HG03196 (cell line): ENCODE measurements around the gene KRT73.

Experiments used
- ATAC-seq: cut with Tn5 transposase; IDR thresholded peaks from one replicate; pipeline ENCODE4 v1.9.1; 2021; ENCODE audit not compliant: unreplicated experiment

Gene KRT73

DNA sequence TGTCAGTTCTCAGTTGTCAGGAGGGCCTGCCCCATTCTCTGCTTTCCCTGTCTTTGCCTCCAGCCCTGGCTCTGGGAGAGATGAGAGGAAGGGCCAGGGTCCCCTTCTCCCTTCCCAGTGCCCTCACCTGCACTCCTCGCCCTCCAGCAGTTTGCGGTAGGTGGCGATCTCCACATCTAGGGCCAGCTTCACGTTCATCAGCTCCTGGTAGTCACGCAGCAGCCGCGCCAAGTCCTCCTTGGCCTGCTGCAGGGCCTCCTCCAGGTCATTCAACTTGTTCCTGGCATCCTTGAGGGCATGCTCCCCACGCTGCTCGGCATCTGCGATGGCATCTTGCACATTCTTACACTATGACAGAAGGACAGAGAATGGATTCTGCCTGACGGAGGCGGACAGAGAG is 28.3 kb upstream of the KRT73 start:
- no peak for ATAC-seq

DNA sequence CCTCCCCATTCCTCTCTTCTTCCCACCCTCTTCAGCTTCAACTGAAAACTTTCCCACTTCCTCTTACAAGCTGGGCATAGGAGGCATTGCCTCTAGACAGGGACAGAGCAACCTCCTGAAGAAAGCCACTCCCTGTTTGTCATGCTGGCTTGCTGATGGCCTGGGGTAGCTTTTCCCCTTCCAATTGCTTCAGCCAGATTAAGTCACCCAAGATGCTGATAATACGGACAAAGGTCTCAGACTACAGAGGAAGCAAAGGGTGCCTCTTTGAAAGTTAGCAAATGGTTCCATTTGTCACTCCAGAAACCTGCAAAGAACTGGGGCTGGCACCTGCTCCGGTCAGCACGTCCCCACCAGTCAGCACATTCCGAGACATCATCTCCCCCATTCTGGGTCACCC is 27.6 kb upstream of the KRT73 start:
- no peak for ATAC-seq

DNA sequence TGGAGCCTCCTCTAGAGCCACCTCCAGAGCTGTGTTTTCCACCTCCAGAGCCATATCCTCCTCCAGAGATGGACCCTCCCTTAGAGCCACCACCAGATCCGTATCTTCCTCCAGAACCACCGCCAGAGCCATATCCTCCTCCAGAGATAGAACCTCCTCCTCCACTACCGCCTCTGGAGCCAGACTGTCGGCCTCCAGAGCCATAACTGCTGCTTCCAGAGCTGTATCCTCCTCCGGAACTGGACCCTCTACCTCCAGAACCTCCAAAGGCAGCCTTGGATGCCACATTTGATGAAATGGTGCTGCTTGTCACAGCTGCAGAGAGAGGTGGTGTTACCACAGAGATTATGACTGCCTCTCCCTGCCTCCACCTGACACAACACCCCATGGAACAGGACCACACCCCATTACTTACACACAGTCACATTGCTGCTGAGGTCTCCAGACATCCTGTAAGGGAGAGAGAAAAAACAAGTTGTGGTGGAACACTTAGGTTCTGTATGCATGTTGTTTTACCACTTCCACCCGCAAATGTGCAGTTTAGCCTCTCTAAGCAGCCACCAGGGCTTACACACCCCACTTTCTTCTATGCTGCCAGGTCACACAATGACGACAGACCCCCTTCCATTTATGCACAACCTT is 26.9 kb upstream of the KRT73 start:
- ATAC-seq, result no peak

DNA sequence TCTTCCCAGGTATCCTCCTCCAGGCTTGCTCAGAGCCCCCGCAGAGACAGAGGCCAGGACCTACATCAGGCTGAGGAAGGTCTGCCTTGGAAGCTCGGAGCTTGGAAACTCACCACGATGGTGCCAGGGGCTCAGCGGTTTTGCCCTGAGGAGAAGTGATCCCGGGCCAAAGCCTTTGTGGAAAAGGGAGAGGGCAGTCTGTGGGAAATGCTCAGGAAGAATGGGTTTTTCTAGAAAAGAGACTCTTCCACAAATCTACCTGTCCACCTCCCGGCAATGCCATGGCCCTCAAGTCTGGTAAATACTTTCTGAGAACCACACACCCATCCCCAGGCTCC is 25.7 kb upstream of the KRT73 start:
- no peak for ATAC-seq

GRCh38 chr12:52643233-52644077 is 25.1 kb upstream of the KRT73 start:
- ATAC-seq, result no peak

GRCh38 chr12:52641468-52641867 is 23.1 kb upstream of the KRT73 start:
- no peak for ATAC-seq

- ATAC-seq, result no peak
These were observed 18.9 kb upstream of the KRT73 start for GRCh38 chr12:52637299-52637698.

DNA sequence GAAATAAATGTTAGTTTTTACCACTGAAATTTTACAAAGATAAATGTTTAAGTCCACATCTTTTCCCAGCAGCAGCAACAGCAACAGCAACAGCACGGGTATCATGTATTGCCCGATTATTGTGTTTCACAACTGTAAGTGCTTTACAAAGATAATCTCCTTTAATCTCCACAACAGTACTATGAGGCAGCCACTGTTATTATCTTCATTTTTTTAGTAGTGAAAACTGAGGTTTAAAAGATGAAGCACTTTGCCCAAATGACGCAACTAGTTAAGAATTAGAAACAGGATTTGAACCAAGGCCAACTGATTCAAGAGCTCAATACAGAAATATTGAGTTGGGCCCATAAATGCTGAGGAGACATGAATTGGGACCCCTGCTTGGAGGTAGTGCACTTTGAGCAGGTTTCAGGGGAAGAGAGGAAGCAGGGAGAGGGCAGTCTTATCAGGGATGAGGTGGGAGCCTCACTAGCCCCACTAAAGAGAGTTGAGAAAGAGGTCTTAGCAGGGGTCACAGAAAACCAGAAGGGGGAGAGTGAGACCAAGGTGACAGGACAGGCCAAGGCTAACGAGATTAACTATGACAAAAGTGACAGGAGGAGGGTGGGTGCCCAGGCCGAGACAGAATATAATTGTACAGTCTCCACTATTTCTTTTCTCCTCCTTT is 18.4 kb upstream of the KRT73 start:
- no peak for ATAC-seq

GRCh38 chr12:52636189-52636588 is 17.8 kb upstream of the KRT73 start:
- ATAC-seq, result no peak

GRCh38 chr12:52634266-52635056 is 16.1 kb upstream of the KRT73 start:
- no peak for ATAC-seq

DNA sequence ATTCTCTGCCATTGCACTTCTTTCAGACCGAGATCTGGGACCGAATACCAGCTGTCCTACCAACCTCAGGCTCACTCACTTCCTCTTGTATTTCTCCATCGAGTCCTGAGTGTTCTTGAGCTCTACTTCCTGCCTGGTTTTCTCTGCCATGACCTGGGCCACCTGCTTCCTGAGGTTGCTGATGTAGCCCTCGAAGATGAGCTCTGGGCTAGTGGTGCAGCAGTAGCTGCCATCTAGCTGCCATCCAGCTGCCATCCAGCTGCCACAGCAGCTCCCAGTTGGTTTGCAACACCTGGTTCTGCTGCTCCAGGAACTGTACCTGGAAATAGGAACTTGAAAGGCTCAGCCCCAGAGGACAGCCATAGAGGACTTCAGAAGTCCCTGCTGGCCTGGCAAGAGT is 15.0 kb upstream of the KRT73 start:
- ATAC-seq, result no peak

- ATAC-seq, result no peak
These were observed 14.3 kb upstream of the KRT73 start for GRCh38 chr12:52632656-52633055.

GRCh38 chr12:52631676-52632459 is 13.5 kb upstream of the KRT73 start:
- ATAC-seq, result no peak

- no peak for ATAC-seq
These were observed 12.9 kb upstream of the KRT73 start for GRCh38 chr12:52631264-52631663.

DNA sequence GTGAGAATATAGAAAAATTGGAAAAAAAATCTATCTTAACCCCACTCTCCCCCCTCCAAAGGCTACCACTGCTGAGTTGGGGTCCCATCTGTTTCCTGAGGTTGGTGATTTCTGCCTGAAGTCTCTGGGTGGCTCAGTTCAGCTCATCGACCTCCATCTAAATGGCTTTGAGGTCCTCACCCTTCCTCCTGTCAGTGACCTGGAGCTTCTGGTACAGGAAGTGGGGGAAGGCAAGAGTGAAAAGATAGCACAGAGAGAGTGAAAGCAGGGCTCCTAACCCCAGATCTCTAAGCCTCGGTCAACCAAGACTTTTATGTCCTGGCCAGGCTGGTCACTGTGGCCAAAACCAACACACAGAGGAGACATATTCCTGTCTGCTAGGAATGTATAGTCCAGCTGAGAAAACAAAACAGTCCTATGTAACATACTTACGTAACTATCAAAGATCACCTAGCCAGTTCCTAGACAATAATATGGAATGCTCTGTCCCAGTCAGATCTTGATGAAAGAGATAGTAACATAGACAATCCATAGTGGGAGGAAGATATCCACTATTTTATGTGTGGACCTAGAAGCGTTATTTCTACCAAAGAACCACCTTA is 12.3 kb upstream of the KRT73 start:
- ATAC-seq, result no peak

- no peak for ATAC-seq
These were observed 11.7 kb upstream of the KRT73 start for GRCh38 chr12:52630008-52630500.

- ATAC-seq, result no peak
These were observed 11.1 kb upstream of the KRT73 start for GRCh38 chr12:52629281-52630007.

DNA sequence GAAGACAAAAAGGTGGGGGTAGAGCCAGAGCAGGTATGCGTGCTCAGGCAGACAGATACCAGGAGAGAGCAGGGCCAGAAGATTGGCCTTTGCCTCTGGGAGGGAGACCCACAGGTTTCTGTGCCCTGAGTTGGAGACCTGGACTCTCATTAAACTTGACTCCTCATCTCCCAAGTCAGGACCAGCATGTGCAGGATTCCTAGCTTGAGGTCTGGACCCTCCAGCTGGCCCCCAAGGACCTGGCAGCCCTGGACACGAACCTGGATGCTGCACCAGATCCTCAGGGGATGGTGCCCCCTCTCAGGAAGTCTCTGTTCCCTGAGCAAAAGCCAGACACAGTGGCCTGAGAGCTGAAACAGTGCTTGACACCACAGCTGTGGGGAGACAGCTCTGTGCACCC is 10.5 kb upstream of the KRT73 start:
- ATAC-seq, result no peak

GRCh38 chr12:52628111-52628507 is 9.8 kb upstream of the KRT73 start:
- ATAC-seq, result no peak
